ENCODE data around the gene THSD4.
"Not testable (repeated sequence)": the region's sequence is repeated elsewhere in the genome, so short reads cannot be mapped to it uniquely, and the experiment has no call there.

Gene THSD4

DNA sequence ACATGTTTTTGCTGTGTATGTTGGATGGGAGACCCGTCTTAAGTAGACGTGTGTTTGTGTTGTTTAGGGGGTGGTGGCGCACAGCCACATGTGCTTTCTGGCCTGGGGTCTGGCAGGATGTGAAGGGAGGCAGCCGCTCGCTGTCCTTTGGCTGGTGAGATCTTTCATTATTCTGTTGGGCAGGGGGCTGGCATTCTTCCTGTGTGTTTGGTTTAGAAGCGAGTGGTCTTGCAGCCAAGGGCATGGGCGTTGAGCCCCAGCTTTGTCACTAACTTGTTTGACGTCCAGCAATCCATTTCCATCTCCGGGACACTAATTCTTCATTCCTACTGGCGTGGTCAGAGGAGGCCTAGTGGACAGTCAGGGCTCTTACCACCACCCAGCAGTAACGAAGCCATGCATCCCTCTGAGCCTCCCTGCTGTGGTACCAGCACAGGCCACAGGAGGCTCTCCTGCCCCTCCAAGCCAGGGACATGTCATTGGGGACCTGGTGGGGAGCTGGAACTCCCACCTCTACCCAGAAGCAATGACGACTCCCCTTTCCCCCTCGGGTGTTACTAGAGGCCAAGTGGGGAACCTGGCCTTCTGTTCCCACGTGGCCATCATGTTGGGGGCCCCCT is 10.7 kb downstream of the THSD4 start:
- no peak overlapping the region for H3K4me3 ChIP-seq (ENCODE audit: low read depth, low read length)
- DNase-seq (ENCODE audit: low read depth) = no peak
- TF ChIP-seq, protein P1, sequence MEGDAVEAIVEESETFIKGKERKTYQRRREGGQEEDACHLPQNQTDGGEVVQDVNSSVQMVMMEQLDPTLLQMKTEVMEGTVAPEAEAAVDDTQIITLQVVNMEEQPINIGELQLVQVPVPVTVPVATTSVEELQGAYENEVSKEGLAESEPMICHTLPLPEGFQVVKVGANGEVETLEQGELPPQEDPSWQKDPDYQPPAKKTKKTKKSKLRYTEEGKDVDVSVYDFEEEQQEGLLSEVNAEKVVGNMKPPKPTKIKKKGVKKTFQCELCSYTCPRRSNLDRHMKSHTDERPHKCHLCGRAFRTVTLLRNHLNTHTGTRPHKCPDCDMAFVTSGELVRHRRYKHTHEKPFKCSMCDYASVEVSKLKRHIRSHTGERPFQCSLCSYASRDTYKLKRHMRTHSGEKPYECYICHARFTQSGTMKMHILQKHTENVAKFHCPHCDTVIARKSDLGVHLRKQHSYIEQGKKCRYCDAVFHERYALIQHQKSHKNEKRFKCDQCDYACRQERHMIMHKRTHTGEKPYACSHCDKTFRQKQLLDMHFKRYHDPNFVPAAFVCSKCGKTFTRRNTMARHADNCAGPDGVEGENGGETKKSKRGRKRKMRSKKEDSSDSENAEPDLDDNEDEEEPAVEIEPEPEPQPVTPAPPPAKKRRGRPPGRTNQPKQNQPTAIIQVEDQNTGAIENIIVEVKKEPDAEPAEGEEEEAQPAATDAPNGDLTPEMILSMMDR (IDR thresholded peaks at IDR 0.05; ENCODE audit: control insufficient read depth, extremely low read depth, insufficient read depth) = 0 out of 2 replicates have a peak, but pooled peaks have one; percentile 3

DNA sequence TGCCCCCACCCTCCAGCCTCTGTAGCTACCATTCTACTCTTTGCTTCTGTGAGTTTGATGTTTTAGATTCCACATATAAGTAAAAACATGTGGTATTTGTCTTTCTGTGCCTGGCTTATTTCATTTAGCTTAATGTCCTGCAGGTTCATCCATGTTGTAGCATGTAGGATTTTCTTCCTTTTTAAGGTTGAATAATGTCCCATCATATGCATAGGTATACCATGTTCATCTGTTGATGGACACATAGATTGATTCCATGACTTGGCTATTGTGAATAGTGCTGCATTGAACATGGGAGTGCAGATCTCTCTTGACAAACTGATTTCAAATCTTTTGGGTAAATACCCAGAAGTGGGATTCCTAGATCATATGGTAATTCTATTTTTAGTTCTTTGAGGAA is 11.8 kb downstream of the THSD4 start:
- DNase-seq (ENCODE audit: low read depth) = no peak
- H3K4me3 ChIP-seq (ENCODE audit: low read depth, low read length) = no peak overlapping the region
- TF ChIP-seq, protein P1 (IDR thresholded peaks at IDR 0.05; ENCODE audit: control insufficient read depth, extremely low read depth, insufficient read depth) = no peak

DNA sequence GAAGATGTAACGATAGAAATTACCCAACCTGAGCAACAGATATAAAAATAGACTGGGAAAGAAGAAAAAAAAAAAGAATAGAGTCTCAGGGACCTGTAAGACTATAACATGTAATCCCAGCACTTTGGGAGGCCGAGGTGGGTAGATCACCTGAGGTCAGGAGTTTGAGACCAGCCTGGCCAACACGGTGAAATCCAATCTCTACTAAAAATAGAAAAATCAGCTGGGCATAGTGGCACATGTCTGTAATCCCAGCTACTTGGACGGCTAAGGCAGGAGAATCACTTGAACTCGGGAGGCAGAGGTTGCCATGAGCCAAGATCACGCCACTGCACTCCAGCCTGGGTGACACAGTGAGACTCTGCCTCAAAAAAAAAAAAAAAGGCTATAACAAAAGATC is 12.9 kb downstream of the THSD4 start:
- not testable (repeated sequence) for H3K4me3 ChIP-seq (ENCODE audit: low read depth, low read length); DNase-seq (ENCODE audit: low read depth)

DNA sequence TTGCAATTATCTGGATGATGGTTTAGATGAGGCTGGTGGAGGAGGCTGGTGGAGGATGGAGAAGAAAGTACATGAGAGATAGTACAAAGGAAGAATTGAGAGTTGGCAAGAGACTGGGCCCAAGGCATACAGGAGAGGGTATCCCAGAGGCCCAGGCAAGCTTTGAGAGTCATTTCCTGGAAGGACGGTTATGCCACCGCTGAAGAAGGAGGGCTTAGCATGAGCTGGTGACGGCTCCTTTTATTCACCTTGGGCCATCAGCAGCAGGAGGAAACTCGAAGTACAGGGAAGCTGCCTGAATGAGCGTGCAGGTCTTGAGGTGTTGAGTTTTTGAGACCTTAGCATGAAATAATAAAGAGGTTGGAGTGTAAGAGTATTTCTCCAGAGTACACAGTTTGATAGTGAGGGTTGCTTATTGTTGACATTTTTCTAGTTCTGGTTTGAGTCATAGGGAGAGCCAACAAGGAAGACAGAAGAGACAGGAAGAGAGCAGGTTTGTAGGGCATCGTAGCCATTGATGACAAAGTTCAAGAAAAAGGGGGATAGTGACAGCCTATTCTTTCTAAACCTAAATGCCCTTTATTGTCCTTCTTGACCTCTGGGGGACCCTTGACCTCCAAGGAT is 13.8 kb downstream of the THSD4 start:
- no peak for DNase-seq (ENCODE audit: low read depth)
- TF ChIP-seq, protein P1 (IDR thresholded peaks at IDR 0.05; ENCODE audit: control insufficient read depth, extremely low read depth, insufficient read depth) = no peak
- no peak overlapping the region for H3K4me3 ChIP-seq (ENCODE audit: low read depth, low read length)

DNA sequence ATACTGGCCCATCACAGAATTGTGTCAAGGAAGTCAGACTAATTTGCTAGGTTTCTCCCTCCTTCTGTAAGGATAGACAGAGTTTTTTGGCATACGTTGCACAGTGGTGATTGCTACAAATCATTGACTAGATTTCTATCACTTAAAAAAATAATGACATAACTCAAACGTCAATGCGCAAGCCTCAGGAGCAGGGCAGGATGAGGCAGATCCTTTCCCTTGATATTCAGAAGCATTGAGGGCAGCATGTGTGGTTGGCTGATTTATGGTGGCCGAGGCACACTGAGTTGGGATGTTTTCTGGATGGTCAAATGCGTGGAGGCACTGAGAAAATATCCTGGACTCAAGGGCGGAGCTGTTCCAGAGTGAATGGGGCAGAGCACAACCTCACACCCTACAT is 14.4 kb downstream of the THSD4 start:
- no peak overlapping the region for H3K4me3 ChIP-seq (ENCODE audit: low read depth, low read length)
- no peak for DNase-seq (ENCODE audit: low read depth)
- TF ChIP-seq, protein P1 (IDR thresholded peaks at IDR 0.05; ENCODE audit: control insufficient read depth, extremely low read depth, insufficient read depth) = no peak

DNA sequence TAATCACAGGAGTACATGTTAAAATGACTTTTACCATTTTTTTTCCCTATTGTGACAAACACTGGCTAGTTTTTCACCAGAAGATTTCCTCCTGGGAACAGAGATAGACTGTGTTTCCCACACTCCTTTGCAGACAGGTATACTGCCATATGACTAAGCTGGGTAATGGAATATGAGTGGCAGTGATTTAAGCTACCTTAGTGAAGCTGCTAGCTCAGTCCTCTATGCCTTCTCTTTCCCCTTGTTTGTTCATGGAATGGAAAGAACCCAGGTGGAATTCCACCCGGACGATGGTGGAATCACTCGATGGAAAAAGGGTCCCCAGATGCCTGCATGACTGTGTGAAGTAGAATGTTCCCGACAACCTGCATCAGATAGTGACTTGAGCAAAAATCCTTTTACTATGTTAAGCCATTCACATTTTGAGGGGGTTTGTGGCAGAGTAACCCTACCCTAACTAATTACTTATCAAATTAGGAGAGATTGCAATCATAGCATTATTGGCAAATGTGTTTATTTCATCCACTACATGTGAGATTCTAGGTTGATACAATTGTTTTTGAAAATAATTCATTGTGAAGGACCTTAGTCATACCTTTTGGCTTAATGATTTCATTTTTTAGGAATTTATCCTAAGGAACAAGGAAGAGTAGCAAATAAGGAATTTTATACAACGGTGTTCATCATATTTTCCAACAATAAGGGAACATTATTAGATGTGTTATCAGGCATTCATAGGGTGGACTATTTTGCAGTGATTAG is 16.5 kb downstream of the THSD4 start:
- no peak for DNase-seq (ENCODE audit: low read depth)
- TF ChIP-seq, protein P1 (IDR thresholded peaks at IDR 0.05; ENCODE audit: control insufficient read depth, extremely low read depth, insufficient read depth) = no peak
- H3K4me3 ChIP-seq (ENCODE audit: low read depth, low read length) = no peak overlapping the region

DNA sequence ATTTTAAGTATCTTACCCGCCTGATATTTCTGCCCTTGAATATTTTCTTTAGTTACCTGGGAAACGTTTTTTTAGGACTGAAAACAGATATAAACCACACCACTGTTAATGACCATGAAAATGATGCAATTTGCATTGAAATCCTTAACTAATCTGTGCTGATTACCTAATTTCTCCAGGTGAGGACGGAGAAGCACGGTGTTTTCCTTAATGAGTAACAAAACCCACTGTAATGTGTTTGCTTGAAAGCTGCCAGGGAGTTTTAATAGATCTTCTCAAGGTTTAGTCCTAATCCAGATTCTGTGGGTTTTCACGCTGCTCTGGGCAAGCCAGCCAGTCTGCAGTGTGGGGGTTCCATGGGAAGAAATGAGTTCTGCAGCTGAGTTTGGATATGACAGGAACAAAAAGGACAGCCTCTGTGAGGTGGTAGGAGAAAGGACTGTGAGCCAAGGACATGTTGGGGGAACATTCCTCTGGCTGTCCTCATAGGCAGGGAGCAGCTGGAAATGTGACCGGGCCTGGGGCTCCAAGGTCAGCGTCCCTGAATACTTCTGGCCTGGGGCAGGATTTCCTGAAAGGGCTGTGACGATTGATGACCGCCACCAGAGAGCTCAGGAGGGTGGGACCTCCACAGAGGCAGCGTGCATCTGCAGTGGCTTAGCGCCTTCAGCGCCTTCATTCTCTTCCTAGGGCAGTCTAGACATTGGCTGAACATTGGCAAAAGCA is 18.6 kb downstream of the THSD4 start:
- no peak for DNase-seq (ENCODE audit: low read depth)
- TF ChIP-seq, protein P1 (IDR thresholded peaks at IDR 0.05; ENCODE audit: control insufficient read depth, extremely low read depth, insufficient read depth) = no peak

More for the DNA sequence above, 18.6 kb downstream of the THSD4 start:
- no peak overlapping the region for H3K4me3 ChIP-seq (ENCODE audit: low read depth, low read length)
